Nephron (organoid): ENCODE measurements around the gene VPS13D.

Source experiments
- H3K27ac Mint-ChIP-seq, 3 experiments: 2 replicates each; pipeline ENCODE4 v1.8.0; 2020; ENCODE audit warnings: mixed read lengths in 3 of 3, mild to moderate bottlenecking in 2 of 3, moderate library complexity in 1 of 3
- H3K27me3 Mint-ChIP-seq: 2 replicates; pipeline ENCODE4 v1.8.0; 2021; ENCODE audit warnings: low read depth, mild to moderate bottlenecking, moderate library complexity, mixed read lengths
- H3K36me3 Mint-ChIP-seq: 2 replicates; pipeline ENCODE4 v1.8.0; 2020; ENCODE audit warnings: low read depth, mixed read lengths
- H3K4me1 Mint-ChIP-seq: 2 replicates; pipeline ENCODE4 v1.8.0; 2020; ENCODE audit warnings: mixed read lengths
- H3K4me3 Mint-ChIP-seq, 3 experiments: 2 replicates each; pipeline ENCODE4 v1.8.0; 2020; ENCODE audit warnings: mild to moderate bottlenecking in 3 of 3, mixed read lengths in 3 of 3, moderate library complexity in 2 of 3
- H3K9me3 Mint-ChIP-seq: 2 replicates; pipeline ENCODE4 v1.8.0; 2020; ENCODE audit warnings: mixed read lengths
- CTCF ChIP-seq, 3 experiments: fragments of 200-600 bp; sonication (generic); IDR thresholded peaks; one replicate each; pipeline ENCODE4 v1.5.0; 2021; ENCODE audit warnings: antibody characterized with exemption in 3 of 3; ENCODE audit not compliant: unreplicated experiment in 3 of 3

Gene VPS13D

GRCh38 chr1:12552951-12553921 lies 323.4 kb downstream of the VPS13D start:
- Mint-ChIP-seq H3K27ac (peak overlapping the region; percentile 77 to 94 (median 81)), H3K4me3 (peak overlapping the region in 1 of 3 experiments; percentile 4), H3K4me1 (peaks cover 55% of the 10 kb centered on the region), H3K9me3 (peaks cover 10% of the 10 kb centered on the region), H3K27me3 (peaks cover 14% of the 10 kb centered on the region), H3K36me3 (peaks cover 6% of the 10 kb centered on the region)
- TF ChIP-seq CTCF (IDR thresholded peaks at IDR 0.05; ENCODE audit: unreplicated experiment in 3 of 3): no peak

GRCh38 chr1:12553963-12554362 lies 324.1 kb downstream of the VPS13D start:
- Mint-ChIP-seq H3K27me3 (peaks cover 16% of the 10 kb centered on the region), H3K36me3 (peaks cover 6% of the 10 kb centered on the region), H3K27ac (peak overlapping the region; percentile 42 to 91 (median 83)), H3K9me3 (peaks cover 14% of the 10 kb centered on the region), H3K4me3 (no peak overlapping the region), H3K4me1 (peaks cover 62% of the 10 kb centered on the region)
- TF ChIP-seq CTCF (IDR thresholded peaks at IDR 0.05; ENCODE audit: unreplicated experiment in 3 of 3): no peak

GRCh38 chr1:12554521-12555305 lies 324.9 kb downstream of the VPS13D start:
- peak overlapping the region; percentile 70 to 98 (median 91) for H3K27ac Mint-ChIP-seq
- no peak for TF ChIP-seq CTCF (IDR thresholded peaks at IDR 0.05; ENCODE audit: unreplicated experiment in 3 of 3)

GRCh38 chr1:12555411-12556367 lies 325.9 kb downstream of the VPS13D start:
- H3K4me3 Mint-ChIP-seq: no peak overlapping the region
- peaks cover 11% of the 10 kb centered on the region for H3K27me3 Mint-ChIP-seq
- H3K9me3 Mint-ChIP-seq: peaks cover 14% of the 10 kb centered on the region
- H3K36me3 Mint-ChIP-seq: peaks cover 6% of the 10 kb centered on the region
- TF ChIP-seq CTCF (IDR thresholded peaks at IDR 0.05; ENCODE audit: unreplicated experiment in 3 of 3): no peak
- H3K27ac Mint-ChIP-seq: peak overlapping the region; percentile 97 to 99 (median 98)
- peaks cover 49% of the 10 kb centered on the region for H3K4me1 Mint-ChIP-seq

More at GRCh38 chr1:12554521-12555305, 324.9 kb downstream of the VPS13D start:
- Mint-ChIP-seq H3K36me3 (peaks cover 6% of the 10 kb centered on the region), H3K4me1 (peaks cover 57% of the 10 kb centered on the region), H3K9me3 (peaks cover 14% of the 10 kb centered on the region), H3K27me3 (peaks cover 17% of the 10 kb centered on the region), H3K4me3 (no peak overlapping the region)

GRCh38 chr1:12556368-12556930 lies 326.6 kb downstream of the VPS13D start:
- H3K27ac Mint-ChIP-seq: peak overlapping the region; percentile 97 to 99 (median 98)
- H3K36me3 Mint-ChIP-seq: peaks cover 6% of the 10 kb centered on the region
- H3K4me3 Mint-ChIP-seq: peak overlapping the region; percentile 2 to 51 (median 47)
- peaks cover 45% of the 10 kb centered on the region for H3K4me1 Mint-ChIP-seq
- peaks cover 11% of the 10 kb centered on the region for H3K27me3 Mint-ChIP-seq
- no peak for TF ChIP-seq CTCF (IDR thresholded peaks at IDR 0.05; ENCODE audit: unreplicated experiment in 3 of 3)
- peaks cover 14% of the 10 kb centered on the region for H3K9me3 Mint-ChIP-seq
